ENCODE measurements around the gene KCNMB1. TPM values are rescaled to one million over a fixed set of nuclear protein-coding genes. Genes with fewer than 3 reads are reported as not detected.

The KCNMB1 gene
- total RNA-seq, 1 donor from 2014 or later, result 4.9 TPM

DNA sequence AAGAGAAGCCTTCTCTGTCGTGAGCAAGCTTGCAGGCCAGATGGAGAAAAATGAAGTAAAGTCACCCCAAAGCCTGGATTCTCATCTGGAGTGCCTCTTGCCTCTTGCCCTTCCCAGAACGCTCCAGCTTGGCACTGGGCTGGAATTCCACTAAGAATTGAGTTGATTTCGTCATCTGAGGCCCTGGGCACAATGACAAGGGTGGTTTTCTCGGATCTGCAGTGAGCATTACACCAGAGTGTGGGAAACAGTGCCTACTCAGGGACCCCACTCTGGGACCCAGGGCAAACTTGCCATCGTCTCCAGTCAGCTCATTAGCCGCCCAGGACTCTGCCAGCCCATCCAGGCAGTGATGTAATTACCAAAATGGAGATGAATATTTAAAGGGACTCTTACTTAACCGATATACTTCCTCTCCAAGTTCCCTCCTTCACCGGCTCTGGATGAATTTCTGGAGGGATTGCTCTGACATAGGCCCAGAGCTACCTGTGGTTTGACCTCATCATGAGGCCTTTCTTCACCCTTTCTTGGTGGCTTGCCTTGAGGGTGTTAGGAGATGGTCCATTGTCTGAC is 46.9 kb downstream of the KCNMB1 start:
- no peaks in the 10 kb centered on the region for H3K9me3 ChIP-seq
- H3K4me3 ChIP-seq, result no peak overlapping the region
- H3K36me3 ChIP-seq, result no peaks in the 10 kb centered on the region
- TF ChIP-seq, protein P1, sequence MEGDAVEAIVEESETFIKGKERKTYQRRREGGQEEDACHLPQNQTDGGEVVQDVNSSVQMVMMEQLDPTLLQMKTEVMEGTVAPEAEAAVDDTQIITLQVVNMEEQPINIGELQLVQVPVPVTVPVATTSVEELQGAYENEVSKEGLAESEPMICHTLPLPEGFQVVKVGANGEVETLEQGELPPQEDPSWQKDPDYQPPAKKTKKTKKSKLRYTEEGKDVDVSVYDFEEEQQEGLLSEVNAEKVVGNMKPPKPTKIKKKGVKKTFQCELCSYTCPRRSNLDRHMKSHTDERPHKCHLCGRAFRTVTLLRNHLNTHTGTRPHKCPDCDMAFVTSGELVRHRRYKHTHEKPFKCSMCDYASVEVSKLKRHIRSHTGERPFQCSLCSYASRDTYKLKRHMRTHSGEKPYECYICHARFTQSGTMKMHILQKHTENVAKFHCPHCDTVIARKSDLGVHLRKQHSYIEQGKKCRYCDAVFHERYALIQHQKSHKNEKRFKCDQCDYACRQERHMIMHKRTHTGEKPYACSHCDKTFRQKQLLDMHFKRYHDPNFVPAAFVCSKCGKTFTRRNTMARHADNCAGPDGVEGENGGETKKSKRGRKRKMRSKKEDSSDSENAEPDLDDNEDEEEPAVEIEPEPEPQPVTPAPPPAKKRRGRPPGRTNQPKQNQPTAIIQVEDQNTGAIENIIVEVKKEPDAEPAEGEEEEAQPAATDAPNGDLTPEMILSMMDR (IDR thresholded peaks at IDR 0.05), result no peak
- TF ChIP-seq POLR2AphosphoS5 (IDR thresholded peaks at IDR 0.05; ENCODE audit: insufficient read depth in 1 of 2, low read depth in 1 of 2) (no peak), POLR2A (IDR thresholded peaks at IDR 0.05) (no peak)
- no peak for DNase-seq (ENCODE audit: extremely low spot score in 2 of 2)
- no peaks in the 10 kb centered on the region for H3K27me3 ChIP-seq
- intact Hi-C loops (cut with DNase I), result loop anchor here (5.0 kb wide), 1 partner anchor 115 kb away; no protein-coding TSS in a partner anchor
- H3K4me1 ChIP-seq, result no peaks in the 10 kb centered on the region
- H3K27ac ChIP-seq, result no peak overlapping the region

DNA sequence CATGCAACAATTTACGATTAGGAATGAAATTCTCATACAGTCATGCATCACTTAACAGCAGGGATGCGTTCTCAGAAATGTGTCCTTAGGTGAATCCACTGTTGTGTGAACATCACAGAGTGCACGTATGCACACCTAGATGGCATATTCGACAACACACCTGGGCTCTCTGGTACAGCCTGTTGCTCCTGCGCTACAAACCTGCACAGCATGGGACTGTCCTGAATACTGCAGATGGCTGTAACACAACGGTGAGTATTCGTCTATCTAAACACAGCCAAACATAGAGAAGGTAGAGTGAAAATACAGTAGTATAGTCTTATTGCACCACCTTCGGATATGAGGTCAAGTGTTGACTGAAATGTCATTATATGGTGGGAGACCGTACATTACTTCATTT is 47.6 kb downstream of the KCNMB1 start:
- Histone ChIP-seq H3K27ac (no peak overlapping the region), H3K9me3 (no peaks in the 10 kb centered on the region), H3K36me3 (no peaks in the 10 kb centered on the region), H3K4me3 (no peak overlapping the region), H3K27me3 (no peaks in the 10 kb centered on the region), H3K4me1 (no peaks in the 10 kb centered on the region)
- intact Hi-C loops (cut with DNase I), result loop anchor here (5.0 kb wide), 1 partner anchor 114 kb away; no protein-coding TSS in a partner anchor
- DNase-seq (ENCODE audit: extremely low spot score in 2 of 2), result no peak
- TF ChIP-seq POLR2A (IDR thresholded peaks at IDR 0.05) (no peak), POLR2AphosphoS5 (IDR thresholded peaks at IDR 0.05; ENCODE audit: insufficient read depth in 1 of 2, low read depth in 1 of 2) (no peak)
- TF ChIP-seq, protein P1 (IDR thresholded peaks at IDR 0.05), result no peak

DNA sequence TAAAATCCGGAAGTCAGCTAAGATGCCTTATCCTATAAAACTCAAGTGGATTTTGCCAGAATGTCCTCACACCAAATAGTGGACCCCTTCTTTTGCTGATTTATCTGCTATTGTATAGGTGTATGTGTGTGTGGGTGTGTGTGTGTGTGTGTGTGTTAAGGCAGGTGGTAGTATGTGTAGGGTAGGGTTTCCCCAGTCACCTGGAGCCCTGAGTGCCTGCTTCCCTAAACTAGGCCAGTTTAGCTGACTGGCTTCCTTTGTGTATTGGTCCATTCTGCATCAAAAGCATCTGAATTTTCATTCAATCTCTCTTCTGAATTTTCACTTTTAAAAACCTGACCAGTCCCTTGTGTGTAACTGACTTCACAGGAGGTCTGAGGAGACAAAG is 49.4 kb downstream of the KCNMB1 start:
- no peaks in the 10 kb centered on the region for H3K9me3 ChIP-seq
- intact Hi-C loops (cut with DNase I), result loop anchor here (5.0 kb wide), 1 partner anchor 112 kb away; no protein-coding TSS in a partner anchor

DNA sequence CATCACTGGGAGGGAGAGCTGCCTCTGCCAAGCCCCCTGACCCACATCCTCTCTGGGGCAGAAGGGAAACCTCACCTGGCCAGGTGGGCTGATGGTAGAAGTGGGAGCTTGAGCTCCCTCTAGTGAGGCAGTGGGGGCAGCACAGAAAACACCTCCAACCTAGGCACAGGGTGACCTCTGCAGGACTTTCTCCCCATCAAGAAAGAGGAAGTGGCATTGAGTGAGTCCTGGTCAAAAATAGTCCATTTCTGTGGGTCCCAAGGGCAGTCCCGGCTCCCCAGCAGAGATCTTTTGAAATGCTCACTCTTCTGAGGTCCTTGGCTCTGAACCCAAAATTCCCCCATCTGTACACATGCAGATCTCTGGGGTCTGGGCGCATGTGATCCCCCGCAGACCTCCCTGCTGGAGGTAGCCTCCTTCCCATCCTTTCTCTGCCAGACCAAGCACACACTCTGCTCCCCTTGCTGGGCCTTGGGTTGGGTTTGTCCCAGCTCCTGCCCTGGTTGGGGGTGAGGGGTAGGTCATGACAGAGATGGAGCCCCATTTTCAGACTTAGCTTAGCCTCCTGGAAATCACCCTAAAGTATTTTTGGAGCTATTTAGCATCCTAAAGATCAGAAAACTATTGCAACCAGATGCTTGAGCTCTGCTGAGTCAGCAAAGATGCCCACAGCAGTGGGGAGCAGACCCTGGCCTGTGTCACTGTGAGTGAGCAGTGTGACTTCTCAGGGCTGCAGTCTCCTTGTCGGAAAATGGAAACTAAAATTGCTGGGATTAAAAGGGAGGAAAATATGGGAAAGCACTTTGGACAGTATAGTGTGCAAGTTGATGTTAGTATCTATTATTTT is 50.0 kb downstream of the KCNMB1 start:
- no peaks in the 10 kb centered on the region for H3K9me3 ChIP-seq
- TF ChIP-seq, protein P1 (IDR thresholded peaks at IDR 0.05), result no peak
- TF ChIP-seq POLR2A (IDR thresholded peaks at IDR 0.05), result no peak
- TF ChIP-seq POLR2AphosphoS5 (IDR thresholded peaks at IDR 0.05; ENCODE audit: insufficient read depth in 1 of 2, low read depth in 1 of 2), result no peak
- no peaks in the 10 kb centered on the region for H3K4me1 ChIP-seq
- H3K36me3 ChIP-seq, result no peaks in the 10 kb centered on the region
- no peak for DNase-seq (ENCODE audit: extremely low spot score in 2 of 2)
- H3K27me3 ChIP-seq, result no peaks in the 10 kb centered on the region
- H3K27ac ChIP-seq, result no peak overlapping the region
- intact Hi-C loops (cut with DNase I), result no loop called here
- no peak overlapping the region for H3K4me3 ChIP-seq

More for the DNA sequence above, 49.4 kb downstream of the KCNMB1 start:
- Histone ChIP-seq H3K27ac (no peak overlapping the region), H3K4me3 (no peak overlapping the region), H3K36me3 (no peaks in the 10 kb centered on the region), H3K4me1 (no peaks in the 10 kb centered on the region), H3K27me3 (no peaks in the 10 kb centered on the region)
- TF ChIP-seq POLR2A (IDR thresholded peaks at IDR 0.05), result no peak
- TF ChIP-seq, protein P1 (IDR thresholded peaks at IDR 0.05), result no peak
- DNase-seq (ENCODE audit: extremely low spot score in 2 of 2), result no peak

DNA sequence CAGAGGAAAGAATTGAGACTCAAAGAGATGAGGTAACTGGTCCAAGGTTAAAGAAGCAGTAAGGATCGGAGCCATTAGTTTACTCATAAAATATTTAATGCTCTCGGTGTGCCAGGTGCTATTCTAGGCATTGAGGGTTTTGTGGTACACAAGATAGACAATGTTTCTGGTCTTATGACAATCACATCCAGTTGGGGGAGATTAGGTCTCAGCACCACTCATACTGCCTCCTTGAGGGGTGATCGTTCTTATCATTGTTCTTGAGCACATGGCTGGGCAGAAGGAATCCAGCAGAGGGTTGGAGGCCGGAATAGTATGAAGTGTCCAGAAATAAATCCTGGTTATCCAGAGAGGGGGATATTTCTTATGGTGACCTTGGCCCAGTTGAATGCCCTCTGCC is 50.9 kb downstream of the KCNMB1 start:
- Histone ChIP-seq H3K4me1 (no peaks in the 10 kb centered on the region), H3K27me3 (no peaks in the 10 kb centered on the region), H3K4me3 (no peak overlapping the region), H3K9me3 (no peaks in the 10 kb centered on the region), H3K27ac (no peak overlapping the region), H3K36me3 (no peaks in the 10 kb centered on the region)
- DNase-seq (ENCODE audit: extremely low spot score in 2 of 2), result no peak
- TF ChIP-seq, protein P1 (IDR thresholded peaks at IDR 0.05), result no peak
- no peak for TF ChIP-seq POLR2A (IDR thresholded peaks at IDR 0.05)
- TF ChIP-seq POLR2AphosphoS5 (IDR thresholded peaks at IDR 0.05; ENCODE audit: insufficient read depth in 1 of 2, low read depth in 1 of 2), result no peak
- intact Hi-C loops (cut with DNase I), result no loop called here
